ENCODE results near the gene MRM1.

- no peak for TF ChIP-seq EZH2phosphoT487 (IDR thresholded peaks at IDR 0.05; ENCODE audit: low read depth)
- TF ChIP-seq CTCF (IDR thresholded peaks at IDR 0.05; ENCODE audit: low read depth, low read length): no peak
These were observed 47.9 kb upstream of the MRM1 start for GRCh38 chr17:36553459-36553858.

Data from OCI-LY3 (cell line).